K562 (cell line): Measurements from ENCODE around the gene BAG1. TPM values are rescaled to one million over a fixed set of nuclear protein-coding genes. Genes with fewer than 3 reads are reported as not detected.

Experiments used
- EP300 ChIP-seq: IDR thresholded peaks from 2 replicates; pipeline ENCODE4 v1.6.1; 2012; ENCODE audit warnings: low read length, improper control_type of control experiment
- FOXK2 ChIP-seq, 2 experiments: fragments of 450-650 bp; IDR thresholded peaks in 1 of 2; conservative IDR thresholded peaks in 1 of 2; 2 replicates each; pipeline ENCODE4 v1.6.1; 2016; ENCODE audit warnings: low read depth in 2 of 2, mild to moderate bottlenecking in 1 of 2
- KLF10 ChIP-seq: fragments of 250-450 bp; sonication (Bioruptor Pico); IDR thresholded peaks from 2 replicates; pipeline ENCODE4 v1.6.1; 2021; ENCODE audit warnings: matching md5 sums
- KLF6 ChIP-seq: fragments of 250-450 bp; sonication (Bioruptor Pico); IDR thresholded peaks from 2 replicates; pipeline ENCODE4 v1.4.0; 2020; ENCODE audit warnings: mild to moderate bottlenecking, moderate library complexity, borderline replicate concordance
- MAZ ChIP-seq, 2 experiments: fragments of 450-650 bp in 1 of 2; sonication (generic) in 1 of 2; formaldehyde crosslinking; IDR thresholded peaks in 1 of 2; conservative IDR thresholded peaks in 1 of 2; 2 replicates each; pipeline versions ENCODE4 v1.4.0 to v1.5.0; 2020; ENCODE audit warnings: mild to moderate bottlenecking in 1 of 2, missing genetic modification reagents in 1 of 2
- MYNN ChIP-seq, 2 experiments: sonication (generic); formaldehyde crosslinking in 1 of 2; IDR thresholded peaks; 2 replicates each; pipeline versions ENCODE4 v1.5.0 to v1.6.1; 2016 to 2020; ENCODE audit warnings: antibody characterized with exemption in 1 of 2, missing genetic modification reagents in 1 of 2
- NR2F6 ChIP-seq: fragments of 450-650 bp; formaldehyde crosslinking; IDR thresholded peaks from 2 replicates; pipeline ENCODE4 v1.4.0; 2020; ENCODE audit warnings: mild to moderate bottlenecking
- POLR2AphosphoS5 ChIP-seq: IDR thresholded peaks from 2 replicates; pipeline ENCODE4 v1.6.1; 2011; ENCODE audit warnings: mild to moderate bottlenecking, low read depth, low read length, moderate library complexity; ENCODE audit not compliant: control insufficient read depth, insufficient read depth
- POLR2B ChIP-seq: fragments of 450-650 bp; IDR thresholded peaks from 2 replicates; pipeline ENCODE4 v1.6.1; 2018; ENCODE audit warnings: low read depth; ENCODE audit not compliant: partially characterized antibody
- POLR2G ChIP-seq: fragments of 200-400 bp; formaldehyde crosslinking; IDR thresholded peaks from 2 replicates; pipeline ENCODE4 v1.6.1; 2017; ENCODE audit warnings: low read depth, mild to moderate bottlenecking, antibody characterized with exemption, low read length, moderate library complexity
- PTRF ChIP-seq: fragments of 450-650 bp; IDR thresholded peaks from 2 replicates; pipeline ENCODE4 v1.6.1; 2016; ENCODE audit warnings: mild to moderate bottlenecking, missing genetic modification characterization, missing compliant biosample characterization
- RBFOX2 ChIP-seq: fragments of 200-400 bp; formaldehyde crosslinking; IDR thresholded peaks from 2 replicates; pipeline ENCODE4 v1.6.1; 2017; ENCODE audit warnings: low read depth, mild to moderate bottlenecking, low read length, moderate library complexity
- RFX7 ChIP-seq: fragments of 250-450 bp; sonication (Bioruptor Pico); IDR thresholded peaks from 2 replicates; pipeline ENCODE4 v1.5.1; 2021; ENCODE audit warnings: mild to moderate bottlenecking
- SMAD3 ChIP-seq: fragments of 450-650 bp; formaldehyde crosslinking; conservative IDR thresholded peaks from 2 replicates; pipeline ENCODE4 v1.4.0; 2020; ENCODE audit warnings: mild to moderate bottlenecking
- SOX6 ChIP-seq: fragments of 450-650 bp; IDR thresholded peaks from 2 replicates; pipeline ENCODE4 v1.6.1; 2014; ENCODE audit warnings: mild to moderate bottlenecking
- TBL1XR1 ChIP-seq, 2 experiments: IDR thresholded peaks; 2 replicates each; pipeline ENCODE4 v1.6.1; 2012; ENCODE audit warnings: improper control_type of control experiment in 2 of 2, low read length in 2 of 2, mild to moderate bottlenecking in 1 of 2
- TEAD1 ChIP-seq, 2 experiments: fragments of 450-650 bp in 1 of 2; sonication (generic) in 1 of 2; formaldehyde crosslinking; IDR thresholded peaks; 2 replicates each; pipeline versions ENCODE4 v1.4.0 to v1.8.0; 2020 to 2022; ENCODE audit warnings: mild to moderate bottlenecking in 2 of 2, missing genetic modification reagents in 1 of 2
- TRIM24 ChIP-seq, 2 experiments: fragments of 450-650 bp; IDR thresholded peaks; 2 replicates each; pipeline ENCODE4 v1.6.1; 2016
- XRCC5 ChIP-seq: fragments of 200-400 bp; formaldehyde crosslinking; IDR thresholded peaks from 2 replicates; pipeline ENCODE4 v1.6.1; 2017; ENCODE audit warnings: low read depth, mild to moderate bottlenecking, low read length
- YBX1 ChIP-seq: fragments of 450-650 bp; IDR thresholded peaks from 2 replicates; pipeline ENCODE4 v1.7.1; 2016; ENCODE audit warnings: mild to moderate bottlenecking
- ZNF239 ChIP-seq: fragments of 250-450 bp; sonication (Bioruptor Pico); IDR thresholded peaks from 2 replicates; pipeline ENCODE4 v1.4.0; 2020; ENCODE audit warnings: mild to moderate bottlenecking
- ZNF41 ChIP-seq: fragments of 250-450 bp; sonication (Bioruptor Pico); conservative IDR thresholded peaks from 2 replicates; pipeline ENCODE4 v1.4.0; 2020; ENCODE audit warnings: mild to moderate bottlenecking
- ZNF780A ChIP-seq: fragments of 250-450 bp; sonication (Bioruptor Pico); IDR thresholded peaks from 2 replicates; pipeline ENCODE4 v1.5.0; 2021; ENCODE audit warnings: mild to moderate bottlenecking
- polyA plus RNA-seq, 8 experiments: library from polyadenylated mRNA; depleted of rRNA in 4 of 8; stranded (reverse) in 5 of 8; unstranded in 3 of 8; fragments of >200 nt; fragmentation: Nextera tagmentation in 2 of 8; fragmentation: Illumina TruSeq in 1 of 8; extraction: Ambion mirVana in 2 of 8; extraction: Trizol in 1 of 8; gene quantifications; 2 replicates each; pipeline versions ENCODE4 v1.2.1 to v1.2.3, GENCODE V29; 2011 to 2014; ENCODE audit warnings: inconsistent platforms in 1 of 8, missing spikeins in 1 of 8
- total RNA-seq, 7 experiments: library from RNA; depleted of rRNA in 6 of 7; stranded (reverse); fragments of >200 nt in 6 of 7; fragmentation: Illumina TruSeq in 2 of 7; extraction: Trizol in 2 of 7; gene quantifications; 2 replicates each; pipeline versions ENCODE4 v1.2.1 to v1.2.3, GENCODE V29; 2011 to 2021; ENCODE audit warnings: low replicate concordance in 1 of 7
- TF ChIP-seq, protein P1 (sequence below): sonication (generic); formaldehyde crosslinking; IDR thresholded peaks from 2 replicates; pipeline ENCODE4 v1.5.0; 2020; ENCODE audit warnings: missing genetic modification reagents
- TF ChIP-seq, protein P2 (sequence below): fragments of 200-800 bp; sonication (Bioruptor generic); IDR thresholded peaks from 2 replicates; pipeline ENCODE4 v1.6.1; 2017; ENCODE audit warnings: missing genetic modification characterization, missing compliant biosample characterization
- TF ChIP-seq, protein P3 (sequence below): fragments of 200-800 bp; sonication (Bioruptor generic); IDR thresholded peaks from 2 replicates; pipeline ENCODE4 v1.6.1; 2017; ENCODE audit warnings: missing genetic modification characterization, missing compliant biosample characterization

Gene BAG1
- total and polyA plus RNA-seq, 9 of the 15 experiments (the other 6 are each of a cell fraction or from before 2014, with no cell fraction given) = 9.7 to 106 (median 56.9) TPM

DNA sequence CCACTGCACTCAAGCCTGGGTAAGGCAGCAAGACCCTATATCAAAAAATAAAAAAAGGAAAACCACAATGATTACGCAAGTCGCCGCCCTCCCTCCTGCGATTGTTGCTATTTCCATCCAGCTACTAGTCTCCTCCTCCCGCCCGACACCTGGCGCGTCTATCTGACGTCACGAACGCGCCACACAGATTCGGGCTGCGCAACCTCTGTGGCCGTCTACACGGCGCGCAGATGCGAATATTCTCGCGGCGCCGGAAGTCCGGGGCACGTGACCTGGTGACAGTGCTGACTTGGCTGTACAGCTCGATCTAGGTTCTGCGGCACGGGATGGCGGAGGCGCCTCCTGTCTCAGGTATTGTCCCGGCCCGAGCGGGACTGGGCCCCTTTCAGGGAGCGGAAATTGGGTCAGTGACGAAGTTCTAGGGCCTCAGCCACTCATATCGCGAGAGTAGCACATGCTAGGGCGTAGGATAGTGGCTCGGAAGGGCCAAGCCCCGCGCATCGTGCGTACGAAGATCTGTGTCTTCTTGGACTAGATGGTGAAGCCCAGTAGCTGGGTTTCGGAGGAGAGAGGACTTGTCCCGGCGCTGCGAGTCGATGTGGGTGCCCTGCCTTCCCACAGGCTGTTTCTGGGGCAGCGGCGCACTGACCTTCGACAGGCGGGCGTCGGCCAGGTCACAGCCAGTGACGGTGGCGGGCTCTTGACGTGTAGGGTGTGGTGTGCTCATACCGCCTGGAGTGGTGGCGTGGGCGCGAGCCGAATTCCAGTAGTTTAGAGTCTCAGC lies 25.9 kb upstream of the BAG1 start, which contains the start of gene NFX1 (continued):
- TF ChIP-seq, protein P1, sequence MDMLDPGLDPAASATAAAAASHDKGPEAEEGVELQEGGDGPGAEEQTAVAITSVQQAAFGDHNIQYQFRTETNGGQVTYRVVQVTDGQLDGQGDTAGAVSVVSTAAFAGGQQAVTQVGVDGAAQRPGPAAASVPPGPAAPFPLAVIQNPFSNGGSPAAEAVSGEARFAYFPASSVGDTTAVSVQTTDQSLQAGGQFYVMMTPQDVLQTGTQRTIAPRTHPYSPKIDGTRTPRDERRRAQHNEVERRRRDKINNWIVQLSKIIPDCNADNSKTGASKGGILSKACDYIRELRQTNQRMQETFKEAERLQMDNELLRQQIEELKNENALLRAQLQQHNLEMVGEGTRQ (CRISPR knock-in tag) = peak; percentile 99
- TF ChIP-seq MAZ (CRISPR knock-in tag; conservative IDR thresholded peaks at IDR 0.05 in 1 of 2, IDR thresholded peaks at IDR 0.05 in 1 of 2) (peak; percentile 64 to 87; a peak in 3 of 4 replicates), XRCC5 (no peak), SMAD3 (no peak), TRIM24 (IDR thresholded peaks at IDR 0.05) (peak; percentile 26 to 50; a peak in 2 of 4 replicates), KLF6 (CRISPR knock-in tag) (no peak), RBFOX2 (peak; percentile 97), ZNF239 (CRISPR knock-in tag) (no peak), ZNF780A (CRISPR knock-in tag) (no peak), SOX6 (peak; percentile 56; the same call in 1 of the 2 replicates), EP300 (0 out of 2 replicates have a peak, but pooled peaks have one; percentile 36), YBX1 (no peak), RFX7 (no peak), POLR2B (peak; percentile 83), POLR2G (peak; percentile 96), ZNF41 (CRISPR knock-in tag) (no peak), POLR2AphosphoS5 (peak; percentile 55; the same call in 1 of the 2 replicates), MYNN (IDR thresholded peaks at IDR 0.05) (peak; percentile 37; the same call in 1 of the 2 replicates), MYNN (CRISPR knock-in tag; IDR thresholded peaks at IDR 0.05) (no peak), TBL1XR1 (IDR thresholded peaks at IDR 0.05; ENCODE audit: low read length in 2 of 2) (peak in 1 of 2 experiments; percentile 92; a peak in 2 of 4 replicates), FOXK2 (conservative IDR thresholded peaks at IDR 0.05 in 1 of 2, IDR thresholded peaks at IDR 0.05 in 1 of 2; ENCODE audit: low read depth in 2 of 2) (peak; percentile 97 to 98), TEAD1 (CRISPR knock-in tag; IDR thresholded peaks at IDR 0.05) (peak in 1 of 2 experiments; percentile 11; a peak in 1 of 4 replicates), NR2F6 (CRISPR knock-in tag) (no peak), PTRF (tag) (no peak), KLF10 (CRISPR knock-in tag) (no peak)
- TF ChIP-seq, protein P2, sequence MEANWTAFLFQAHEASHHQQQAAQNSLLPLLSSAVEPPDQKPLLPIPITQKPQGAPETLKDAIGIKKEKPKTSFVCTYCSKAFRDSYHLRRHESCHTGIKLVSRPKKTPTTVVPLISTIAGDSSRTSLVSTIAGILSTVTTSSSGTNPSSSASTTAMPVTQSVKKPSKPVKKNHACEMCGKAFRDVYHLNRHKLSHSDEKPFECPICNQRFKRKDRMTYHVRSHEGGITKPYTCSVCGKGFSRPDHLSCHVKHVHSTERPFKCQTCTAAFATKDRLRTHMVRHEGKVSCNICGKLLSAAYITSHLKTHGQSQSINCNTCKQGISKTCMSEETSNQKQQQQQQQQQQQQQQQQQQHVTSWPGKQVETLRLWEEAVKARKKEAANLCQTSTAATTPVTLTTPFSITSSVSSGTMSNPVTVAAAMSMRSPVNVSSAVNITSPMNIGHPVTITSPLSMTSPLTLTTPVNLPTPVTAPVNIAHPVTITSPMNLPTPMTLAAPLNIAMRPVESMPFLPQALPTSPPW = peak; percentile 80
- TF ChIP-seq, protein P3, sequence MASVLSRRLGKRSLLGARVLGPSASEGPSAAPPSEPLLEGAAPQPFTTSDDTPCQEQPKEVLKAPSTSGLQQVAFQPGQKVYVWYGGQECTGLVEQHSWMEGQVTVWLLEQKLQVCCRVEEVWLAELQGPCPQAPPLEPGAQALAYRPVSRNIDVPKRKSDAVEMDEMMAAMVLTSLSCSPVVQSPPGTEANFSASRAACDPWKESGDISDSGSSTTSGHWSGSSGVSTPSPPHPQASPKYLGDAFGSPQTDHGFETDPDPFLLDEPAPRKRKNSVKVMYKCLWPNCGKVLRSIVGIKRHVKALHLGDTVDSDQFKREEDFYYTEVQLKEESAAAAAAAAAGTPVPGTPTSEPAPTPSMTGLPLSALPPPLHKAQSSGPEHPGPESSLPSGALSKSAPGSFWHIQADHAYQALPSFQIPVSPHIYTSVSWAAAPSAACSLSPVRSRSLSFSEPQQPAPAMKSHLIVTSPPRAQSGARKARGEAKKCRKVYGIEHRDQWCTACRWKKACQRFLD = peak; percentile 74; the same call in 1 of the 2 replicates
